Left cardiac atrium (tissue), 4 donors: Measurements from ENCODE around the gene ECE2. TPM values are rescaled to one million over a fixed set of nuclear protein-coding genes. Genes with fewer than 3 reads are reported as not detected.

Source experiments
- ATAC-seq, 2 donors: fragments of 200-7000 bp; cut with Tn5 transposase; one replicate each; pipeline ENCODE4 v1.9.1; 2020; ENCODE audit warnings: mild to moderate bottlenecking in 2 of 2, moderate library complexity in 2 of 2
- DNase-seq: peaks from one replicate; pipeline ENCODE4 v3.0.0-alpha.2; 2020
- intact Hi-C, 2 donors: fragments of 100-400 bp; cut with DNase I; formaldehyde crosslinking; loops; one replicate each; pipeline versions ENCODE4 v1.14.1 to v1.15.1; 2022 to 2023
- long read RNA-seq: library from polyadenylated mRNA; unstranded; transcript quantifications from one replicate; pipeline ENCODE4 v2.0.0, GENCODE V29; 2021
- total RNA-seq, 2 donors: library from RNA; stranded (reverse); fragmentation: NEBNext Ultra II Directional; extraction: Animal tissue kit (Norgen Biotek cat#: 25700); gene quantifications; one replicate each; pipeline ENCODE4 v1.2.1, GENCODE V29; 2021
- donor health status: DM: no; HTN: yes; CAD: no.
- donor health status: DM: no; HTN: yes; CAD: no; lungs with severe emphysema.
- donor health status: DM: yes; HTN: yes; CAD: no.
- donor health status: Dilated cardiomyopathy.

Gene ECE2
- total RNA-seq = 1 to 10 TPM in 1 of 2 donors, not detected in 1; 1.1 TPM
- long read RNA-seq = 0 reads

DNA sequence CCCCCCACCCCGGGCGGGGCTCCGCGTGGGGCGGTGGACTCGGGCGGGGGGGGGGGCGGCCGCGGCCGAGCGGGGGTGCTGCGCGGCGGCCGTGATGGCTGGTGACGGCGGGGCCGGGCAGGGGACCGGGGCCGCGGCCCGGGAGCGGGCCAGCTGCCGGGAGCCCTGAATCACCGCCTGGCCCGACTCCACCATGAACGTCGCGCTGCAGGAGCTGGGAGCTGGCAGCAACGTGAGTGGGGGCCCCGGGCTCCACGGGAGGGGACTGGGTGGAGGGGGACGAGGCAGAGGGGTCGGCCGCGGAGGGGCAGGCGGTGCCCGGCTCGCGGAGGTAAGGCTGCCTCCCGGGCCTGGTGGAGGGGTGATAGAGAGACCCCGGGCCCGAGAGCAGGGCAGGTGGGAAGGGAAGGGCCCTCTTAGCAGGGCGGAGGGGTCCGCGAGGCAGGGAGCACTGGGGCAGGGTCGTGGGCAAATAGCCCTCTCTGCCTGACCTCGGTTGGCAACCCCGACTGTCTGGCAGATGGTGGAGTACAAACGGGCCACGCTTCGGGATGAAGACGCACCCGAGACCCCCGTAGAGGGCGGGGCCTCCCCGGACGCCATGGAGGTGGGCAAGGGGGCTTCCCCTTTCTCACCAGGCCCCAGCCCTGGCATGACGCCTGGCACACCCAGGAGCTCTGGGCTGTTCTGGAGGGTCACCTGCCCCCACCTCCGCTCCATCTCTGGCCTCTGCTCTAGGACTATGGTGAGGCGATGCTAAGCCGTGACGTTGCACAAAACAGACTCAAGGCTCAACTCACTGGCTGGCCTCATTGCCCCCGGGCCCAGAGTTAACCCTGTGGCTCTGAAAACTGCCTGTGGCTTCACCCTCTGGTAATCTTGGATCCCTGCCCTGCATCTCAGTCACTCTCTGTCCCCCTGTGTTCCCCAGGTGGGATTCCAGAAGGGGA is at the start of gene ECE2:
ECE2 (plus strand) TSS at position 62 of the 950 bp plus-strand sequence; CDS start at position 194, 132 bp downstream.
- peak; percentile 63 to 70 for ATAC-seq
- intact Hi-C loops = no loop called here
- peak; percentile 43 for DNase-seq

GRCh38 chr3:184227481-184227935 is 48.3 kb upstream of the ECE2 start:
- ATAC-seq (no peak), DNase-seq (no peak)
- intact Hi-C loops = no loop called here

GRCh38 chr3:184228376-184229137 is 47.3 kb upstream of the ECE2 start:
- intact Hi-C loops = no loop called here
- no peak for ATAC-seq
- DNase-seq = no peak

DNA sequence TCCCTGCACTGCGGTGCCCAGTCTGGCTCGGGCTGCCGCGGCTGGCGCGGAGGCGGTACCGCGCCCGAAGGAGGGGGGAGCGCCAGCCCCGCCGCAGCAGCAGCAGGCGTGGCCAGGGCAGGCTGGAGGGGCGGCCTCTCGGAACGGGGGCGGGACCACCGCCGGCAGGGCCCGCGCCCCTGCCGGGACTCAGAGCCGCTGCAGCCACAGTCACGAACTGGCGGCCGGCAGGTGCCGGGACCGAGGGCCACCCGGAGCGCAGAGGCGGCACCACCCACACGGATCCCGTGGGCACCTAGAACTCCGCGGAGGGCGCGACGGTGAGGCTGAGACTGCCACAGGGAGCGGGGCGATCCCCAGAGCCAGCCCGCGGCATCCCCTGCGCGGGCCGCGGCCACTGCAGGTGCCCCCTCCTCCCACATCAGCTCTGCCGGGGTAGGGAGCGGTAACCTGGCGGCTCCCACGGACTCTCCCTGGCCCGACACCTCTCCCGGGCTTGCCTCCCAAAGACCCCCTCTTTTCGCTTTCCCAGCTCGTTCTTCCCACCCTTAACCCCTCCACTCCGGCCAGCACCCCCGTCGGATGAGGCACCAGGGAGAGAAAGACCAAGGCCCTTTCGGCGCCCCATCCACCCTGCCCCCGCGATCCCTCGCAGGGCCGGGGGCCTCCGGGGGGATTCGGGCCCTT is 46.3 kb upstream of the ECE2 start, which contains the start of gene VWA5B2:
VWA5B2 (plus strand) TSS at position 192 of the 687 bp plus-strand sequence. CDS start 944 bp downstream, outside the sequence.
- peak; percentile 72 for DNase-seq
- intact Hi-C loops = no loop called here
- peak; percentile 91 to 97 for ATAC-seq

DNA sequence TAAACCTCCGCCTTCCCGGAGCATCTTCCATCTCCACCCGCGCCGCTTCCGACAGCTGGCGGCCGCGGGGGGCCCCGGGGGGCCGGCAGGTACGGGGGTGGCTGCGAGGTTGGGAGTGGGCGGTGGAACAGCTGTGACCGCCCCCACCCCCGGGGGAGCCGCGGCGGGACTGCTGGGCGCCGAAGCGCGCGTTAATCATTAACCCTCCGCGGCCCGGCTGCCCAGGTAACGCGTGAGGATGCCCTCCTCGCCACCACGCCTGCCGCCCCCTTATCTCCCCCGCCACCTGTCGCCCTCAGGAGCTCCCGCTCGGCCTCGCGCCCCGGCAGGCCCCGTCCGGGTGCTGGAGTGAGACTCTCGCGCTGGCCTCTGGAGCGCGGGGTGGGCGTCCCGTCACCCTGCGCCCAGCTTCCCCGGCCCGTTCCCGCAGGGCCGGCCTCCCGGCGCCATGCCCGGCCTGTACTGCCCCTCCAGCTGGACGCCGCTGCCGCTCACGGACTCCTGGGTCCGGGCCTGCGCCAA is 45.7 kb upstream of the ECE2 start:
- intact Hi-C loops = no loop called here
- peak in 1 of 2 donors; percentile 25 for ATAC-seq
- no peak for DNase-seq

- intact Hi-C loops = no loop called here
- DNase-seq (no peak), ATAC-seq (peak in 1 of 2 donors; percentile 3)
Measured at GRCh38 chr3:184230603-184231528, 45.0 kb upstream of the ECE2 start.

- no peak for DNase-seq
- ATAC-seq = no peak
- intact Hi-C loops = no loop called here
Measured at GRCh38 chr3:184231671-184232070, 44.2 kb upstream of the ECE2 start.

GRCh38 chr3:184233127-184233843 is 42.5 kb upstream of the ECE2 start:
- DNase-seq = no peak
- intact Hi-C loops = no loop called here

GRCh38 chr3:184234224-184234623 is 41.6 kb upstream of the ECE2 start:
- ATAC-seq (peak; percentile 31 to 73), DNase-seq (peak; percentile 57)

More at GRCh38 chr3:184233127-184233843, 42.5 kb upstream of the ECE2 start:
- no peak for ATAC-seq

DNA sequence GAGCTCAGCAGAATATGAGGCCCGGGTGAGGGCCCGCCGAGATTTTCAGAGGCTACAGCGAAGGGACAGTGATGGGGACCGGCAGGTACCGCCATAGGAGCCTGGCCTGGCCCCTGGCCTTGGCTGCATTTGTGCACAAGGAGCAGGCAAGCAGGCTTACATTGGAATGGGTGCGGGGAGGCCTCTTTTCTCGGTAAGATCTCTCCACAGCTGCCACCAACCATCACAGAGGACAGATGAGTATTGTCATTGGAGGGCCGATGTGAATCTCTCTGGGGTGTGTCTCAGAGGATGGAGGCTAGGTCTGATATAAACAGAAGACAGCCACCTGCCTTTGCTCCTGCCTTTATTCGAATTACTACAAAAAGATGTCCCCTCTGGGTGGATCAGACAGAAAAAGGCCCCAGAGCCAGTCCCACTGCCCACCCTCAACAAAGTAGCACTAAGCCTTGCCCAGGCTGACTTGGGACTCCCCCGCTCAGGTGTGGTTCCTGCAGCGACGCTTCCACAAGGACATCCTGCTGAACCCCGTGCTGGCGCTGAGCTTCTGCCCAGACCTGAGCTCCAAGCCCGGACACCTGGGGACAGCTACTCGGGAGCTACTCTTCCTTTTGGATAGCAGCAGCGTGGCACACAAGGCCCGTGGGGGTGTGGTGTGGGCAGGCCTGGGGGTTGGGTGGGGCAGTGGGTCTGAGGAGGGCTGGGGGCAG is 41.0 kb upstream of the ECE2 start:
- ATAC-seq = no peak
- no peak for DNase-seq
- intact Hi-C loops = no loop called here

More at GRCh38 chr3:184234224-184234623, 41.6 kb upstream of the ECE2 start:
- intact Hi-C loops = no loop called here

DNA sequence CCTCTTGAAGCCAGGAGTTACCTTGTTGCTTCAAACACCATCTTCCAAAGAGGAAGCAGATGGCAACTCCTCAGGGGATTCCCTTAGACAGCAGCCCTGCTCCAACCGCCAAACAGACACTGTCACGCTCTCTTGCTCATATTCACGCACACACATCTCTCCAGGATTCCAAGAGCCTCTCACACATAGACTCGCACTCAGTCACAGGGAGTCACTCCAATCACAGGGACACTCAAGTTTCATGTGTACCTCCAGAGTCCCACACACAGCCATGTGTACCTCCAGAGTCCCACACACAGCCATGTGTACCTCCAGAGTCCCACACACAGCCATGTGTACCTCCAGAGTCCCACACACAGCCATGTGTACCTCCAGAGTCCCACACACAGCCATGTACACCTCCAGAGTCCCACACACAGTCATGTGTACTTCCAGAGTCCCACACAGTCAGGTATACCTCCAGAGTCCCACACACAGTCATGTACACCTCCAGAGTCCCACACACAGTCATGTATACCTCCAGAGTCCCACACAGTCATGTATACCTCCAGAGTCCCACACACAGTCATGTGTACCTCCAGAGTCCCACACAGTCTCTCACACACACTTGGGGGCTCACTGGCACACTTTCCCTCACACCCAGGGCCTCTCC is 40.3 kb upstream of the ECE2 start:
- intact Hi-C loops = no loop called here
- no peak for ATAC-seq
- DNase-seq = no peak

- DNase-seq (no peak), ATAC-seq (no peak)
- intact Hi-C loops = no loop called here
Measured at GRCh38 chr3:184236033-184236410, 39.8 kb upstream of the ECE2 start.

- intact Hi-C loops = no loop called here
- no peak for ATAC-seq
Measured at GRCh38 chr3:184236636-184237035, 39.2 kb upstream of the ECE2 start.

GRCh38 chr3:184237211-184237610 is 38.6 kb upstream of the ECE2 start:
- no peak for ATAC-seq
- no peak for DNase-seq
- intact Hi-C loops = no loop called here

More at GRCh38 chr3:184236636-184237035, 39.2 kb upstream of the ECE2 start:
- DNase-seq = no peak

DNA sequence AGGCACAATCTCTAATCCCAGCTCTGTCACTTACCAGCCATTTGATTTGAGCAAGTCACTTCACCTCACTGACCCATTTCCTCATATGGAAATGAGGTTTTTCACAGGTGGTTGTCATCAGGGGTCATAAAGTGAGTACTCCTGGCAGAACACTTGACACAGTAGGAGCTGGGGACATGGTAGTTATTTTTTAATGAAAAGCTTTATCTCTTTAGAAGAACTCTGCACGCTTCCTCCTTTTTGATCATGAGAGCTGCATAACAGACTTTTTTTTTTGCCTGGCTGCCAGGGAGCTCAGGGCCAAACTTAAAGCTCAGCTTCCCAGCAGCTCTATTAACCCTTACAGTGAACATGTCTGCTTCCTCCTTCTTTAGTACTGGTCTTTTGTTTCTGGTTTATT is 38.0 kb upstream of the ECE2 start:
- intact Hi-C loops = no loop called here
- ATAC-seq (no peak), DNase-seq (no peak)

DNA sequence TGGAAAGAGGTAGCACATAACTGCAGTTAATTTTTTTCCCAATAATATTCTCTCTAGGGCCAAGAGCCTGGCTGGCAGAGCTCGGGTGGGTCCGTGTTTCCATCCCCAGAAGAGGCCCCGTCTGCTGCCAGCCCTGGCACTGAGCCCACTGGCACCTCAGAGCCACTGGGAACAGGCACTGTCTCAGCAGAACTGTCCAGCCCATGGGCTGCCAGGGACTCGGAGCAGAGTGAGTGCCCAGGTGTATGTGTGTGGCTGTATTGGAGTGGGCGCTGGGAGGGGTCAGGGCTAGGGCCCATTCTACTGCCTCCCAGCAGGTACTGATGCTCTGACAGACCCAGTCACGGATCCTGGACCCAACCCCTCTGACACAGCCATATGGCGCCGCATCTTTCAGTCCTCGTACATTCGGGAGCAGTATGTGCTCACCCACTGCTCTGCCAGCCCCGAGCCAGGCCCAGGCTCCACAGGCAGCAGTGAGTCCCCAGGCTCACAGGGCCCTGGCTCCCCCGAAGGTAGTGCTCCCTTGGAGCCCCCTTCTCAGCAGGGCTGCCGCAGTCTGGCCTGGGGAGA is 37.5 kb upstream of the ECE2 start:
- intact Hi-C loops = no loop called here
- no peak for ATAC-seq
- DNase-seq = no peak
